K562 (cell line): ENCODE results near the gene DIS3L2. TPM values are rescaled to one million over a fixed set of nuclear protein-coding genes. Genes with fewer than 3 reads are reported as not detected.

Source experiments
- ATAC-seq: fragments of 200-7000 bp; cut with Tn5 transposase; 3 replicates; pipeline ENCODE4 v1.9.1; 2020; ENCODE audit warnings: moderate library complexity
- BruUV-seq: library from RNA; stranded (reverse); fragments of 400-500 nt; replicated peaks from 2 replicates; lab custom pipeline; 2021; lab: Mats Ljungman, UMichigan
- CTCF ChIA-PET: fragments of 300-600 bp; formaldehyde crosslinking; extraction: SDS; loops from one replicate; lab custom pipeline; 2021; ENCODE audit warnings: low intra/inter-chr PET ratio; lab: Yijun Ruan, JAX
- POLR2A ChIA-PET: fragments of 300-600, 350-650 bp; sonication (Branson Sonifier 250); formaldehyde crosslinking; extraction: SDS; loops from one replicate; lab custom pipeline; 2021; ENCODE audit warnings: antibody characterized with exemption, inconsistent platforms; lab: Yijun Ruan, JAX
- DNase-seq, 4 experiments: peaks; one replicate each; pipeline versions ENCODE4 v3.0.0 to v3.0.0-alpha.2; 2011 to 2018; ENCODE audit warnings: low spot score in 3 of 4, mixed read lengths in 3 of 4; ENCODE audit errors: extremely low read depth in 1 of 4
- FAIRE-seq: peaks from 2 replicates; lab custom pipeline; 2011; peaks lifted over from hg19 to GRCh38; lab: Jason Lieb, UNC
- H2AFZ ChIP-seq: 2 replicates; pipeline ENCODE4 v1.6.0; 2011; ENCODE audit warnings: low read depth, low read length, control low read depth, inconsistent platforms
- H3K27ac ChIP-seq: fragments of 200-600 bp; 3 replicates; pipeline ENCODE4 v1.8.0; 2011; ENCODE audit warnings: low read depth, mild to moderate bottlenecking, control low read depth, inconsistent platforms, low read length, moderate library complexity, mixed read lengths; ENCODE audit errors: extremely low read depth
- H3K27me3 ChIP-seq, 2 experiments: fragments of 300-600 bp in 1 of 2; 2 replicates in 1 of 2; 3 replicates in 1 of 2; pipeline versions ENCODE4 v1.6.0 to v1.8.0; 2011; ENCODE audit warnings: inconsistent platforms in 2 of 2, low read length in 2 of 2, mild to moderate bottlenecking in 1 of 2, mixed read lengths in 1 of 2, moderate library complexity in 1 of 2; ENCODE audit not compliant: control insufficient read depth in 2 of 2, insufficient read depth in 2 of 2
- H3K36me3 ChIP-seq: fragments of 300-600 bp; 3 replicates; pipeline ENCODE4 v1.8.0; 2011; ENCODE audit warnings: mild to moderate bottlenecking, low read length, inconsistent platforms; ENCODE audit not compliant: control insufficient read depth, insufficient read depth
- H3K4me1 ChIP-seq, 2 experiments: fragments of 200-600 bp in 1 of 2; replicated peaks in 1 of 2; 2 replicates in 1 of 2; 3 replicates in 1 of 2; pipeline versions ENCODE4 v1.5.1 to v1.8.0; 2011; ENCODE audit warnings: inconsistent platforms in 2 of 2, low read length in 2 of 2, mild to moderate bottlenecking in 1 of 2, mixed read lengths in 1 of 2, moderate library complexity in 1 of 2; ENCODE audit not compliant: control insufficient read depth in 2 of 2, insufficient read depth in 2 of 2
- H3K4me2 ChIP-seq: 2 replicates; pipeline ENCODE4 v1.6.1; 2011; ENCODE audit warnings: low read length, control low read depth, inconsistent platforms, mixed read lengths; ENCODE audit not compliant: insufficient read depth
- H3K4me3 ChIP-seq: fragments of 200-600 bp; sonication (generic), shearing (Covaris generic); 2 replicates; pipeline ENCODE4 v1.5.1; 2016; ENCODE audit warnings: control low read depth, inconsistent platforms
- H3K79me2 ChIP-seq: fragments of 200-600 bp; 3 replicates; pipeline ENCODE4 v1.8.0; 2011; ENCODE audit warnings: low read length, inconsistent platforms; ENCODE audit not compliant: control insufficient read depth, insufficient read depth
- H3K9ac ChIP-seq, 2 experiments: 2 replicates each; pipeline versions ENCODE4 v1.6.0 to v1.6.1; 2011; ENCODE audit warnings: low read depth in 2 of 2, low read length in 2 of 2, control low read depth in 1 of 2, inconsistent platforms in 1 of 2, mild to moderate bottlenecking in 1 of 2, mixed read lengths in 1 of 2; ENCODE audit not compliant: insufficient read depth in 1 of 2
- H3K9me1 ChIP-seq: one replicate; pipeline ENCODE4 v1.6.0; 2011; ENCODE audit warnings: inconsistent platforms, mild to moderate bottlenecking, low read length, moderate library complexity; ENCODE audit not compliant: control insufficient read depth, insufficient read depth
- H3K9me3 ChIP-seq: replicated peaks from 2 replicates; pipeline ENCODE4 v1.5.1; 2011; ENCODE audit warnings: low read depth, low read length, inconsistent platforms; ENCODE audit not compliant: control insufficient read depth, insufficient read depth
- H4K20me1 ChIP-seq: replicated peaks from 2 replicates; pipeline ENCODE4 v1.6.1; 2011; ENCODE audit warnings: low read length, inconsistent platforms, mixed read lengths; ENCODE audit not compliant: control insufficient read depth, insufficient read depth
- C11orf30 ChIP-seq: fragments of 450-650 bp; IDR thresholded peaks from 2 replicates; pipeline ENCODE4 v1.6.1; 2016; ENCODE audit warnings: low read depth, mild to moderate bottlenecking
- LEF1 ChIP-seq: fragments of 450-650 bp; IDR thresholded peaks from 2 replicates; pipeline ENCODE4 v1.6.1; 2016; ENCODE audit warnings: mild to moderate bottlenecking
- MAFF ChIP-seq: IDR thresholded peaks from 2 replicates; pipeline ENCODE4 v1.6.1; 2012; ENCODE audit warnings: low read length, improper control_type of control experiment
- MAFG ChIP-seq: fragments of 450-650 bp; conservative IDR thresholded peaks from 2 replicates; pipeline ENCODE4 v1.6.1; 2016; ENCODE audit warnings: missing genetic modification characterization, missing compliant biosample characterization
- STAT5A ChIP-seq: IDR thresholded peaks from 2 replicates; pipeline ENCODE4 v1.6.1; 2012; ENCODE audit warnings: low read length, inconsistent platforms, borderline replicate concordance
- XRCC4 ChIP-seq: IDR thresholded peaks from one replicate; pipeline ENCODE4 v1.6.1; 2011; ENCODE audit not compliant: insufficient read depth, insufficient read length; ENCODE audit errors: extremely low read depth
- ZNF316 ChIP-seq: fragments of 450-650 bp; IDR thresholded peaks from 2 replicates; pipeline ENCODE4 v1.6.1; 2016
- WGBS: fragments of 100-300 bp; shearing (Covaris generic); methylation state at CpG from one replicate; pipeline ENCODE4 v1.1.6; 2016; ENCODE audit warnings: low coverage, mixed read lengths; ENCODE audit not compliant: insufficient coverage; ENCODE audit errors: missing lambda C conversion rate; 5-methylcytosine and 5-hydroxymethylcytosine counted together
- in situ Hi-C: fragments of 300-500 bp; cut with MboI; formaldehyde crosslinking; loops from 4 replicates; pipeline ENCODE4 v1.15.0; 2018; ENCODE audit warnings: inconsistent platforms, mixed read lengths
- intact Hi-C: fragments of 100-400 bp; cut with micrococcal nuclease; formaldehyde crosslinking; loops from 2 replicates; pipeline ENCODE4 v1.14.2; 2022
- polyA plus RNA-seq, 8 experiments: library from polyadenylated mRNA; depleted of rRNA in 4 of 8; stranded (reverse) in 5 of 8; unstranded in 3 of 8; fragments of >200 nt; fragmentation: Nextera tagmentation in 2 of 8; fragmentation: Illumina TruSeq in 1 of 8; extraction: Ambion mirVana in 2 of 8; extraction: Trizol in 1 of 8; gene quantifications; 2 replicates each; pipeline versions ENCODE4 v1.2.1 to v1.2.3, GENCODE V29; 2011 to 2014; ENCODE audit warnings: inconsistent platforms in 1 of 8, missing spikeins in 1 of 8
- total RNA-seq, 7 experiments: library from RNA; depleted of rRNA in 6 of 7; stranded (reverse); fragments of >200 nt in 6 of 7; fragmentation: Illumina TruSeq in 2 of 7; extraction: Trizol in 2 of 7; gene quantifications; 2 replicates each; pipeline versions ENCODE4 v1.2.1 to v1.2.3, GENCODE V29; 2011 to 2021; ENCODE audit warnings: low replicate concordance in 1 of 7

Gene DIS3L2
- total and polyA plus RNA-seq, 9 of the 15 experiments (the other 6 are each of a cell fraction or from before 2014, with no cell fraction given): 1.5 to 19.2 (median 11.2) TPM

DNA sequence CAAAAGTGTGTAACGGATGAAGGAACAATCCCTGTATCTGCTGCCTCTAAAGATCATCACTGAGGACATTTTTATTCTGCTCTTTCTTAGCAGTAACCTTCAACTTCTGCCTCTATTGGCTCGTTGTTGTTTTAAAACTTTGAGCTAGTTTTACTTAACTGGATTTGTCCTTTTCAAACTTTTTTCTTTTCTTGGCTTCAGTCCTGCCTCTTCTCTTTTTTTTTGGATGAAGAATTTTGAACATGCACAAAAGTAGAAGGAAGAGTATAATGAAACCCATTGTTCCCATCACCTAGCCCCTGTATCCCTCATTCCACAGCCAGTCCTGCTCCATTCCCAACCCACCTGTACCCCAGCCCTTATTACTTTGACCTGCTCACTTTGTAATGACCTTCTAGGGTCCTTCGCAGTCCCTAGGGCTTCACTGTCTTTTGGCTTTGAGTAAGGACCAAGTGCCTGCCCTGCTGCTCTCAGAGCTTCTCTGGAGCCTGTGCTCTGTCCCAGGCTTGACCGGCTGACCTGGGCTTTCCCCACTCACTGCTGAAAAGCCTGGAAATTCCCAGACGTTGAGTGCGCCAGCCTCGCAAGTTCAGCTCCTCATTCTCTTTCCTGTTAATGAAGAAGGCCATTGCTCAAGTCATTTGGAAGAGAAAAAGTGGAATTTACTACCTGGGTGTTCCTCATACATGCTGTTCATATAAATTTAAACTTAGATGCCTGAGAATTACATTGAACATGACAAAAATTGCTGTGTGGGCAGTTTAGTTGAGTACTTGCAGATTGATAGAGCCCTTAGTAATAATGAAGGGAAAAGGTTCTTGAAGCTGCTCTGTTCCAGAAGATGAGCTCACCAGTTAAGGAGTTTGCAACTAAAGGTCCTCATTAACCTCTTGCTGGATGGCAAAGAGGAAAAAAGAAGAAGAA lies 267.7 kb downstream of the DIS3L2 start:
- Histone ChIP-seq H3K4me2 (no peak overlapping the region), H3K4me1 (no peaks in the 10 kb centered on the region), H3K4me3 (no peak overlapping the region), H2AFZ (no peak overlapping the region), H3K36me3 (no peaks in the 10 kb centered on the region), H3K9me3 (no peaks in the 10 kb centered on the region), H3K79me2 (no peaks in the 10 kb centered on the region), H3K27me3 (no peaks in the 10 kb centered on the region), H3K9me1 (no peaks in the 10 kb centered on the region), H4K20me1 (no peaks in the 10 kb centered on the region), H3K27ac (no peak overlapping the region), H3K9ac (no peak overlapping the region)
- WGBS: 74% methylated on average over 5 of the region's 7 CpGs
- ATAC-seq (no peak), DNase-seq (no peak), FAIRE-seq (no peak)
- ChIA-PET POLR2A (interaction anchor here (0.7 to 1.0 kb wide), 2 partner anchors 10 to 301 kb away, joined by 3 to 4 read pairs; no protein-coding TSS in a partner anchor), CTCF (interaction anchor here (1.5 kb wide), 1 partner anchor 323 kb away, joined by 6 read pairs; no protein-coding TSS in a partner anchor)
- TF ChIP-seq MAFF (peak; percentile 40), LEF1 (no peak), XRCC4 (no peak), ZNF316 (peak; percentile 64), C11orf30 (peak; percentile 46), MAFG (tag) (peak; percentile 36; the same call in 1 of the 2 replicates), STAT5A (no peak)
- in situ Hi-C loops: no loop called here
- intact Hi-C loops: no loop called here
- no TSS peak for BruUV-seq
